Liver (tissue), 3 donors: Measurements from ENCODE around the gene CCDC186.

Experiments used
- HNF4A ChIP-seq, 2 donors: conservative IDR thresholded peaks; 2 replicates each; pipeline ENCODE4 v1.6.1; 2016; ENCODE audit warnings: antibody characterized with exemption in 2 of 2, mild to moderate bottlenecking in 2 of 2
- RXRA ChIP-seq, 2 donors: IDR thresholded peaks; 2 replicates each; pipeline ENCODE4 v1.6.1; 2017 to 2018; ENCODE audit warnings: antibody characterized with exemption in 2 of 2, mild to moderate bottlenecking in 1 of 2
- TAF1 ChIP-seq: conservative IDR thresholded peaks from 2 replicates; pipeline ENCODE4 v1.6.1; 2016; ENCODE audit warnings: antibody characterized with exemption, mild to moderate bottlenecking
- TF ChIP-seq, protein P1 (sequence below): fragments of 150-350 bp; IDR thresholded peaks from 2 replicates; pipeline ENCODE4 v1.5.1; 2017; ENCODE audit warnings: improper control_type of control experiment, low read depth, low read length; ENCODE audit not compliant: missing input control
- TF ChIP-seq, protein P2 (sequence below): IDR thresholded peaks from 2 replicates; pipeline ENCODE4 v1.6.1; 2016; ENCODE audit warnings: antibody characterized with exemption, mild to moderate bottlenecking
- donor health status: healthy.
- donor health status: healthy.

DNA sequence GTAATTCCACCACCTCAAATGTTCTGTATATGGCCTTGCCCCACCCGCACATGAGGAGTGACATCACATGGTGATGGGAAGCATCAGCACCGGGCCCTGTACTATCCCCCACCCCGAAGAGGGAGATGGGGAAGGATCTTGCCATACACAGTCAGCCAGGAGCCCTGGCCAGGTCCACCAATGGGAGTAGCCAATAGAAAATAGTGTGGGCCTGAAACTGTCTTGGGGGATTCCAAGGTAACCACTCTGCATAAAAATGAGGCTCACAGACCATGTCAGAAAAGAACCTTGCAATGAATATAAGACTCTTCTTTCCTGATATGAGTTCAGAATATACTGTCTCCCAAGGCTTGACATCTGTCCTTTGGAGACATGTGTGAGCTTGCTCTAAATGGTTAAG lies 79.2 kb downstream of the CCDC186 start:
- TF ChIP-seq, protein P1, sequence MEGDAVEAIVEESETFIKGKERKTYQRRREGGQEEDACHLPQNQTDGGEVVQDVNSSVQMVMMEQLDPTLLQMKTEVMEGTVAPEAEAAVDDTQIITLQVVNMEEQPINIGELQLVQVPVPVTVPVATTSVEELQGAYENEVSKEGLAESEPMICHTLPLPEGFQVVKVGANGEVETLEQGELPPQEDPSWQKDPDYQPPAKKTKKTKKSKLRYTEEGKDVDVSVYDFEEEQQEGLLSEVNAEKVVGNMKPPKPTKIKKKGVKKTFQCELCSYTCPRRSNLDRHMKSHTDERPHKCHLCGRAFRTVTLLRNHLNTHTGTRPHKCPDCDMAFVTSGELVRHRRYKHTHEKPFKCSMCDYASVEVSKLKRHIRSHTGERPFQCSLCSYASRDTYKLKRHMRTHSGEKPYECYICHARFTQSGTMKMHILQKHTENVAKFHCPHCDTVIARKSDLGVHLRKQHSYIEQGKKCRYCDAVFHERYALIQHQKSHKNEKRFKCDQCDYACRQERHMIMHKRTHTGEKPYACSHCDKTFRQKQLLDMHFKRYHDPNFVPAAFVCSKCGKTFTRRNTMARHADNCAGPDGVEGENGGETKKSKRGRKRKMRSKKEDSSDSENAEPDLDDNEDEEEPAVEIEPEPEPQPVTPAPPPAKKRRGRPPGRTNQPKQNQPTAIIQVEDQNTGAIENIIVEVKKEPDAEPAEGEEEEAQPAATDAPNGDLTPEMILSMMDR = no peak
- no peak for TF ChIP-seq RXRA (IDR thresholded peaks at IDR 0.05)
- no peak for TF ChIP-seq TAF1
- TF ChIP-seq HNF4A (conservative IDR thresholded peaks at IDR 0.05) = no peak
- TF ChIP-seq, protein P2, sequence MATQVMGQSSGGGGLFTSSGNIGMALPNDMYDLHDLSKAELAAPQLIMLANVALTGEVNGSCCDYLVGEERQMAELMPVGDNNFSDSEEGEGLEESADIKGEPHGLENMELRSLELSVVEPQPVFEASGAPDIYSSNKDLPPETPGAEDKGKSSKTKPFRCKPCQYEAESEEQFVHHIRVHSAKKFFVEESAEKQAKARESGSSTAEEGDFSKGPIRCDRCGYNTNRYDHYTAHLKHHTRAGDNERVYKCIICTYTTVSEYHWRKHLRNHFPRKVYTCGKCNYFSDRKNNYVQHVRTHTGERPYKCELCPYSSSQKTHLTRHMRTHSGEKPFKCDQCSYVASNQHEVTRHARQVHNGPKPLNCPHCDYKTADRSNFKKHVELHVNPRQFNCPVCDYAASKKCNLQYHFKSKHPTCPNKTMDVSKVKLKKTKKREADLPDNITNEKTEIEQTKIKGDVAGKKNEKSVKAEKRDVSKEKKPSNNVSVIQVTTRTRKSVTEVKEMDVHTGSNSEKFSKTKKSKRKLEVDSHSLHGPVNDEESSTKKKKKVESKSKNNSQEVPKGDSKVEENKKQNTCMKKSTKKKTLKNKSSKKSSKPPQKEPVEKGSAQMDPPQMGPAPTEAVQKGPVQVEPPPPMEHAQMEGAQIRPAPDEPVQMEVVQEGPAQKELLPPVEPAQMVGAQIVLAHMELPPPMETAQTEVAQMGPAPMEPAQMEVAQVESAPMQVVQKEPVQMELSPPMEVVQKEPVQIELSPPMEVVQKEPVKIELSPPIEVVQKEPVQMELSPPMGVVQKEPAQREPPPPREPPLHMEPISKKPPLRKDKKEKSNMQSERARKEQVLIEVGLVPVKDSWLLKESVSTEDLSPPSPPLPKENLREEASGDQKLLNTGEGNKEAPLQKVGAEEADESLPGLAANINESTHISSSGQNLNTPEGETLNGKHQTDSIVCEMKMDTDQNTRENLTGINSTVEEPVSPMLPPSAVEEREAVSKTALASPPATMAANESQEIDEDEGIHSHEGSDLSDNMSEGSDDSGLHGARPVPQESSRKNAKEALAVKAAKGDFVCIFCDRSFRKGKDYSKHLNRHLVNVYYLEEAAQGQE = no peak
